Chondrocyte (in vitro differentiated cells): ENCODE data around the gene LY9. TPM values are rescaled to one million over a fixed set of nuclear protein-coding genes. Genes with fewer than 3 reads are reported as not detected.

Source experiments
- DNase-seq: peaks from one replicate; pipeline ENCODE4 v3.0.0; 2021; ENCODE audit warnings: mixed read lengths, low spot score
- H3K27ac Mint-ChIP-seq: one replicate; pipeline ENCODE4 v1.8.0; 2021; ENCODE audit warnings: mild to moderate bottlenecking, moderate library complexity, mixed read lengths; ENCODE audit not compliant: unreplicated experiment
- H3K27me3 Mint-ChIP-seq: 2 replicates; pipeline ENCODE4 v1.8.0; 2021; ENCODE audit warnings: low read depth, mixed read lengths
- H3K36me3 Mint-ChIP-seq: 2 replicates; pipeline ENCODE4 v1.8.0; 2021; ENCODE audit warnings: low read depth, mixed read lengths
- H3K4me1 Mint-ChIP-seq: 2 replicates; pipeline ENCODE4 v1.8.0; 2021; ENCODE audit warnings: low read depth, mild to moderate bottlenecking, mixed read lengths
- H3K4me3 Mint-ChIP-seq: one replicate; pipeline ENCODE4 v1.8.0; 2021; ENCODE audit warnings: mild to moderate bottlenecking, moderate library complexity, mixed read lengths; ENCODE audit not compliant: unreplicated experiment
- H3K9me3 Mint-ChIP-seq: 2 replicates; pipeline ENCODE4 v1.8.0; 2021; ENCODE audit warnings: low read depth, mixed read lengths
- CTCF ChIP-seq: fragments of 200-600 bp; sonication (generic); IDR thresholded peaks from 2 replicates; pipeline ENCODE4 v1.5.0; 2021; ENCODE audit warnings: antibody characterized with exemption, mild to moderate bottlenecking, moderate library complexity
- total RNA-seq: library from RNA; stranded (reverse); gene quantifications from 3 replicates; pipeline ENCODE4 v1.2.1, GENCODE V29; 2021

LY9 gene
- total RNA-seq, 1 donor from 2014 or later: not detected

DNA sequence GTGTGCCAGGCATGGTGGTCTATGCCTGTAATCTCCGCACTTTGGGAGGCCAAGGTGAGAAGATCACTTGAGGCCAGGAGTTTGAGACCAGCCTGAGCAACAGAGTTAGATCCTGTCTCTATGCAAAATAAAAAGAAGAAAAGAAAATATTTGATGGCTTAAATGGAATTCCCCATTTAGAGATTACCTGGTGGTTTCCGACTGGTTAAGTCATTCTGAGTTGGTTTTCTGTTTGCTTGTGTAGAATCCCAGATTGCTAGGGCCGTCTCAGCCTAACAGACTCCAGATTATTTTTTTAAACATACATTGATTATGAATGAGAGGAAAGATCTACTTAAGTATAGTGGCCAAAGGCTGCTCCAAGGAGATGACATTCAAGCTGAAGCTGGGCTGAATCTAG, 22.9 kb upstream of the LY9 start:
- H3K27ac Mint-ChIP-seq: no peak overlapping the region
- TF ChIP-seq CTCF: no peak
- no peaks in the 10 kb centered on the region for H3K4me1 Mint-ChIP-seq
- H3K27me3 Mint-ChIP-seq: peaks cover 35% of the 10 kb centered on the region
- H3K9me3 Mint-ChIP-seq: no peaks in the 10 kb centered on the region
- DNase-seq: no peak
- H3K36me3 Mint-ChIP-seq: no peaks in the 10 kb centered on the region
- no peak overlapping the region for H3K4me3 Mint-ChIP-seq

DNA sequence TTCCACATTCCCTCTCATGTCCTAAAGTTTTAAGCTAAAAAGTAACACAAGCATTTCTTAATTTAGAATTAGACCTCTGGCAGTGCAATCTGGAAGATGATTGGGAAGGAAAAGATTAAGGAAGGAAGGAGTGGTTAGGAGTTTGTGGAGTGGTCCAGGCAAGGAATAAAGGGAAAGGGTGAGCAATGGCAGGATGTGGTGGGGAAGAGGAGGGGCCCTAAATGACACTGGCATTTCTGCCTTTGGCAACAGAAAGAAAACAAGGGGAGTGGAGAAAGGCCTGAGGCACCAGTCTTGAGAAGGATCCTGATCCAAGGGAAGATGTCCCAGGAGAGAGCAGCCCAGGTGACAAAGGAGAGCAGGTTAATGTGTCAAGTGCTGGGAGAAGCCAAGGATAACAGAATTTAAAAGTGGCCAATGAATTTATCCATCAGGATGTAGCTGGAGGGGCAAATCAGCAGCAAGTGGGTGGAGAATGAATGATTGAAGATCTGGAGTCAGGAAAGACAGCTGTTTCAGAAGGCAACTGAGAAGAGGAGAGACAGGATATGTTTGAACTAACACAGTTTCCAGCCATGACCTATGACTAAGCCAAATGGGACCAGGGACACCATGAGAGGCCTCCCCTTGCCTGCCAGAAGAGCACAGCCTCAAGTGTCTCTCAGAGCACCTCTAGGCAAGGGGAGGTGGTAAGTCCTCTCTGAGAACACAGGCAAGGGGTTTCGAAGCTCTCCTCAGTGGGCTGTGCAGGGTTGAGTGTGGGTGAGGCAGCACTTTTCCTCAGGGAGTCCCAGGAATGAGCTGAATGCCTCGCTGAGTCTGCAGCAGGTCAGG, 20.9 kb upstream of the LY9 start:
- Mint-ChIP-seq H3K4me1 (no peaks in the 10 kb centered on the region), H3K9me3 (no peaks in the 10 kb centered on the region), H3K27me3 (peaks cover 32% of the 10 kb centered on the region), H3K36me3 (no peaks in the 10 kb centered on the region), H3K27ac (no peak overlapping the region), H3K4me3 (no peak overlapping the region)
- no peak for TF ChIP-seq CTCF
- no peak for DNase-seq

GRCh38 chr1:160776178-160776577, 19.8 kb upstream of the LY9 start:
- TF ChIP-seq CTCF: no peak
- H3K27ac Mint-ChIP-seq: no peak overlapping the region
- no peaks in the 10 kb centered on the region for H3K9me3 Mint-ChIP-seq
- DNase-seq: no peak
- peaks cover 25% of the 10 kb centered on the region for H3K27me3 Mint-ChIP-seq
- no peak overlapping the region for H3K4me3 Mint-ChIP-seq
- H3K4me1 Mint-ChIP-seq: no peaks in the 10 kb centered on the region
- H3K36me3 Mint-ChIP-seq: no peaks in the 10 kb centered on the region

- Mint-ChIP-seq H3K27me3 (peaks cover 13% of the 10 kb centered on the region), H3K36me3 (no peaks in the 10 kb centered on the region), H3K9me3 (no peaks in the 10 kb centered on the region), H3K27ac (no peak overlapping the region), H3K4me3 (no peak overlapping the region), H3K4me1 (no peaks in the 10 kb centered on the region)
- DNase-seq: no peak
- TF ChIP-seq CTCF: peak; percentile 40
Observed at GRCh38 chr1:160777486-160778089, 18.4 kb upstream of the LY9 start.

DNA sequence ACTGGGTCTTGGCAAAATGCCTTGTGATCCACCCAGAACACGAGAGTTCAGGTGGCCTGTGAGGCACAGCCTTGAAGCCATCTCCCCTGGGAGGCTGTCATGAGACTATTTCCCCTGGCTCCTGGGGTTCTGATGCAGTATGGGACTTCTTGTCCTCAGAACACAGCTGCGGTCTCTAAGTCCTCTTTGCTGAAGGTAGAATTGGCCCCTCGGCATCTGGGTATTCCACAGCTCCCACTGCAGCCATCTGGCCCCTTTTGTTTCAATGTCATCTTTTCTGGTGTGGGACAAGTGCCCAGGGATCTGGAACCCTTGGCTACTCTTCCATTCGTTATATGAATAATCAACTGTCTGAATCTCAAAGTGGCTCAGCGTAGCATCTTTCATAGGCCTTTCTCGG, 17.0 kb upstream of the LY9 start:
- H3K9me3 Mint-ChIP-seq: no peaks in the 10 kb centered on the region
- TF ChIP-seq CTCF: no peak
- DNase-seq: no peak
- no peak overlapping the region for H3K27ac Mint-ChIP-seq
- peaks cover 7% of the 10 kb centered on the region for H3K27me3 Mint-ChIP-seq
- H3K4me3 Mint-ChIP-seq: no peak overlapping the region
- H3K36me3 Mint-ChIP-seq: no peaks in the 10 kb centered on the region
- no peaks in the 10 kb centered on the region for H3K4me1 Mint-ChIP-seq
